Urothelium cell line (cell line): ENCODE measurements around the gene CEP63.

ENCODE experiments used
- DNase-seq: peaks from one replicate; pipeline ENCODE4 v3.0.0; 2011; ENCODE audit warnings: low spot score, mixed read lengths
- FAIRE-seq: peaks from 2 replicates; lab custom pipeline; 2011; peaks lifted over from hg19 to GRCh38; lab: Jason Lieb, UNC

CEP63 gene

DNA sequence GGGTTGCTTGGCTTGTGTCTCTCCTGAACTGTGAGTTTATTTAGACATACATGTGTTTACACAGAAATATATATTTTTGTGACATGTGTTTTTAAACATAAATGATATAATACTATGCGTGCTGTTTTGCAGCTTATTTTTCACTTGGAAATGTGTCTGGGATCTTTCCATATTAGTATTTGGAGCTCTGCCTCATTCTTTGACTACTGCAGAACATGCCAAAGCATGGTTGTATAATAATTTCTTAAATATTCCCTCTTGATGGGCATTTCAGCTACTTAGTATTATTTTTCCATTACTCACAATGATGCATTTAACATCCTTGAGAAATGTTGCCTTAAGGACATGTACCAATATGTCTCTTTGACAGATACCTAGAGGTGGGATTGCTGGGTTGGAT lies 19.5 kb upstream of the CEP63 start:
- FAIRE-seq (no peak), DNase-seq (no peak)

DNA sequence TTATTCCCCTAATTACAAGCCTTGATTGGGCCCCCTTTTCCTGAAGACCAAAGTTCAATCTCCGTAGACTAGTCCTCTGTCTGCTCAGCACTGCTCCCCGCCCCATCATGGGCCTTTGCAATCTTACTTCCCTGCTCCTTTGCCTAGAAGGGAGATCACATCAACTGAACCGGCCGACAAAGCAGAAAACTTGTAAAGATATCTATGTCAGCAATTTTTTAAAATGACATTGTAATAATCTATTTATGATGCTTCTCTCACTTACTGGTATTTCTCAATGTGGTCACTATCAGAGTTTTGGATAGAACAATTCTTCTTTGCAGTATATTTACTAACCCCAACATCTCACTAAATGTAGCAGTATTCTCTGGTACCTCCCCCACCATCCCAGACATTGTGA lies 17.3 kb upstream of the CEP63 start:
- DNase-seq (no peak), FAIRE-seq (no peak)

DNA sequence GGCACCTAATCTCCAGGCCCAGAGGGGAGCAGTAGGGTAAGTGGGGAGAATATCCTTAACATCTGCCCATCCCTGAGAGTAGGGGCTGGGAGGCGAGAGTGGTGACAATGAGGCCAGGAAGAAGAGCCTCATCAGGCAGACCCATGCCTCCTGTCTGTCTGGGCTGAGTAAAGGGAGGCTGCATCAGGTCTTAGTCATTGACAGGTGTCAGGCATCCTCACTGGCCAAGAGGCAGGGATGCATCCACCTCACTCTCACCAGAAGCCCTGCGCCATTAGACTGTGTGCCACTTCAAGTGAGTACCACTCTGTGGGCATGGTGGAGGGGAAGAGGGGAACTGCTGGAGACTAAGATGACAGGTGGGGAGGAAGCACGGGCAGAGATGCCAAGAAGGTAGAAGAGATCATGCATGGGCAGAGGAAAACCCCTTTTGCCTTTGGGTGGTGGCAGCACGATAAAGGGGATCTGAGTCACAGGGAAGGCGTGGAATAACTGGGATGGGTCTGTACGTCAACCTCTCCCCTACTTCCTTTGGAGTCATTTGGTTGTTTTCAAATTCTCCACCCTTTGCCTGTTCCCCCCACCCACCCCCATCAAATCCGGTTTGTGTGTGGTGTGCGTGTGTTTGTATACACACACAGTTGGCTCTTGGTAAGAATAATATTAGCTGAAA lies 14.2 kb upstream of the CEP63 start:
- FAIRE-seq (no peak), DNase-seq (no peak)

DNA sequence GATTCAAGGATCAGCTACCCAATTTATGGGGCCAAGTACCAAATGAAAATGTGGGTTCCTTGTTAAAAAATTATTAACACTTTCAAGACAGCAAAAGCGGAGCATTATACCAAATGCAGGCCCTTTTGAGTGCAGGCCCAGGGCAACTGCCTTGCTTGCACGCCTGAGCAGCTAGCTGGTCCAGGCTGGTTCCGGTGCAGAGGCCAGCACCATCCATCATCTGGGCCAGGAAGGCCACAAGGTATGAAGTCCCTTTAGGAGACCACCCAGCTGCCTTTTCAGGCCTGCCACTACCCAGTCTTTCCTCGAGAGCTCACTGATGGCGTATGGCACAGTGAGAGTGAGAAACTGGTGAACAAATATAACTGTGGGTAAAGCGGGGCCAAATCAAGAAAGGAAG lies 13.0 kb upstream of the CEP63 start:
- DNase-seq (no peak), FAIRE-seq (no peak)

DNA sequence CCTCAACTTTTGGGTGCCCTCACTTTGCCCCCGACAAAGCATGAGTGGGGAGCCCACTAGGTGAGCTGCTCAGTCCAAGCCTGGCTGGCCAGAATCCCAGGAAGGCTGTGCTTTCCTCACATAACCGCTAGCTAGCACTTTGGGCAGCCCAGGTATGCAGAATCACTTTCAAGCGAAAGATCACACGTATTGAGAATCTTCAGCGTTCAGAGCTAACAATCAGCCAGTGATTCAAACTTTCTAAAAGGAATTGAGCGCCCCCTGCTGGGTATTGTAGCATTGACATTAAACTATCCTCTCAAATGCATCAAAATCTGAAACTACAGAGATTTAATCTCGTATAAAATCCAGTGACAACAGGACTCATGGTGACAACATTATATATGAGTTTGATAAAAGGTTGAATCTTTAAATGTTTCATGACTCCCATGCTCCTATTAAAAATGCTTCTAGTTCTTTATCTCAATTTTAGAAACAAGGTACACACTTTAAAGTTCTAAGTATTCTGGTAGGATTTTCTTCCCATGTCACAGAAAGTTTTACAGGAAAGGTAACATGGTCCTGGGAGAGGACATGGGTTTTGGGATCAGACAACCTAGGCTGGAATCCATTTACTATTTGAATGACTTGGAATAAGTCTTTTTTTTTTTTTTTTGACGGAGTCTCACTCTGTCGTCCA lies 11.8 kb upstream of the CEP63 start:
- FAIRE-seq, result no peak

DNA sequence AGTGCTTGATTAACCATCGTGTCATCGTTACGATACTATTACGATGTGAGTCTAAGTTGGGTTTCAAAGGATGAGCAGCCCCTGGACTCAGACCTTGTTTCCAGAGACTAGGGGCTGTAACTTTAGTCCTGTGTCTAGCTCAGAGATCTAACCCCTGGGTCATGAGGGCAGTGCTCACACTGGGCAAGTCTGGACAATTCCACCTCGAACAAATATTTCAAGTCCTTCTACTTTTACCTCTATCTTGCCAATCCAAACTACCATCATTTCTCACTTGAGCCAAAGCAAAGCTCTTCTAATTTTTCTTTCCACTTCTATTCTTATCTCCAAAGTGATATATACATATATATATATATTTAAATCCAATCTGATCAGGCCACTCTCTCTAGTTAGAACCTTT lies 10.9 kb upstream of the CEP63 start:
- no peak for FAIRE-seq
- DNase-seq, result no peak

More for the DNA sequence above, 11.8 kb upstream of the CEP63 start:
- peak; percentile 35 for DNase-seq

DNA sequence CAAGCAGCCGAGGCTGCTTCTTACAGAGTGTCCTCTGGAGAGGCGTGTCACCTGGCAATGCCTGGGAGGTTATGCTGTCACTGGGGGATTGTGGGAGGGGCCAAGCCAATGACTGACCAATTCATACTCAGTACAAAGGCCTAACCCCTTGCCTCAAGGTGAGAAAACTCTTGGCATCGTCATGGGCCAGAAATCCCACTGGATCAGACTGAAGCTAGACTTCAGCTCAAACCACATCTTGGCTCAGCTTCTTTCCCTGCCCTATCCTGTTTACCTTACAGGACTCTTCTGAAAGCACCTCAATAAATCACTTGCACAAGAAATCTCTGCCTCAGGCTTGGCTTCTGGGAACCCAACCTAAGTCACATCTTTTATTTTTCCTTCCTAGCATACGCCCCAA lies 9.6 kb upstream of the CEP63 start:
- no peak for FAIRE-seq
- DNase-seq, result no peak

DNA sequence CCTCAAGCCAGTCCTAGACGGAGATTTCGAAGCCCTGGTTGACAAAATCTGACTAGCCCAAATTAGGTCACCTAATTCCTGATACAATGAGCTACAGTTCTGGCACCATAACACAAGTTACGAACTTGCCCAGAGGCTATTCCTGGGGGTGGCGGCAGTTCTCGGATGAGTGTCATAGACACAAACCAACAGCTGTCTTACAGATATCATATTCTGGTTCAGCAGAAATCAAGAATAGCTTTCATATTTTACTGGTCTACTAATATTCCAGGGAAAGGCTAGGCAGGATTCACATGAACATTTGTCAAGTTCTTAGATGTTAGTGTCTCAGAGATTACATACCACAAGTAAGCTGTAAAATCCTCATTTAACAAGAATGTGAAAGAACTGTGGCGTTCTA lies 8.9 kb upstream of the CEP63 start:
- DNase-seq, result no peak
- FAIRE-seq, result no peak

DNA sequence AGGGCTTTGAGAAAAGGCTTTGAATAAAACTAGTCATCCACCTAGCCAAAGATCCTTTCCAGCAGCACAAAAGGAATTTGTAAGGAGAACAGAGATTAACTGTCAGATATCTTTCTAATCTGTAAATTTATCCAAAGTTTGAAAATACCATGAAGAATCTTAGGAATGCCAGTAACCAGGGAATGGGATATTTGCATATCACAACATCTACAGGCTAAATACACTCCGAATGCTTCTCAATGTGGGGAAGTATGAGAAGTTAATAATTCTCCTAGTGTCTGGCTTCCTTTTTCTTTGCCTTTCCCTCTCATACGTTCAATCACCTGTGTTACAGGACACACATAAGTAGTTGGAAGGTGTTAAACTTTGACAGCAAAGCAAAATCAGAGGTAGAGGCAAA lies 7.9 kb upstream of the CEP63 start:
- DNase-seq (no peak), FAIRE-seq (no peak)

DNA sequence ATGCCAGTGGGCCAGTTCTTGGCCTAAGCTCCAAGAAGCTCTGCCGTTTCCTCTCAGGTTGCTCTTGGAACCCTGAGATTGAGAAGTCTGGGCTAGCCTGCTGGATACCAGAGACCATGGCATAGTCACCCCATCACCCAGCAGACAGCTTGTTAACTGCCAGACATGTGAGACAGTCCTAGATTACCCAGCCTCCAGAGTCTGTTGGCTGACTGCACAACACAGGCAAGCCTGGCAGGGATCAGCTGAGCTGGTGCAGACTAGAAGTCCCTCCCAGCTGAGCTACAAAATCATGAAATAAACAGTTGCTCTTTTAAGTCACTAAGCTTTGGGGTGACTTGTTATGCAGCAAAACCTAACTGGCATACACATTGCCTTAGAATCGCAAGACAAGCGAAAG lies 5.3 kb upstream of the CEP63 start:
- DNase-seq (no peak), FAIRE-seq (no peak)

DNA sequence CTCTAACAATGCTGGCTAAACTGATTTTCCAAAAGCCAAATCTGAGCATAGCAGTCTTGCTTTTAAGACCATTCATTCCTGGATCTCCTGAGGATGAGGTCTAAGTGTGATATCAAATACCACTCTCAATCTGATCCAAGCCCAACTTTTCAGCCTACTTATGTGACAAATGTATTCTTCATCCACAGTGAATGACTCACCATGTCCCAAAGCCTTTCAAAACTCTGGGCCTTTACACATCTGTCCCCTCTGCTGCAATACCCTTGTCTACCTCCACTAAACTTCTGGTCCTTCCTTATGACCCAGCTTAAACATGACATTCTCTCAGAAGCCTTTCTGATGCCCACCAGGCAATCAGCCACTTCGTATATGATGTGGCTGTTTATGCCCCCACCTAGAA lies 4.7 kb upstream of the CEP63 start:
- FAIRE-seq, result no peak
- no peak for DNase-seq

DNA sequence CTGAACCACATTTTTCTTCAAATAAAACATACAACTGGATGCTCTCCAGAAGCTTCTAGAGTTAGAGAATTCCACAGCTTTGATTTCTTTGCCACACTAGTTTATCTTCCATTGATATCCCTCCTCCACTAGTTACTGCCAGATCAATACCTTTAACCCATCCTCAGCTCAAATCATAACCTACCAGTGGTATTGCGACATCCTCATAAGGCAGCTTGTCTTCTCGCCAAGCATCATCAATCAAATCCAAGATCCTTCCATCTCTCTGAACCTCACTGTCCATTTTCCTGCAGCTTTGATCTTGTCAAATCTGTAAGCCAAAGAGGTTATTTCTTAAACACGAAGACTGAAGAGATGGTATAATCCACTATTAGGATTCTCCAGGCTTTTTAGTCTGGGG lies 3.2 kb upstream of the CEP63 start:
- no peak for DNase-seq
- FAIRE-seq, result no peak

DNA sequence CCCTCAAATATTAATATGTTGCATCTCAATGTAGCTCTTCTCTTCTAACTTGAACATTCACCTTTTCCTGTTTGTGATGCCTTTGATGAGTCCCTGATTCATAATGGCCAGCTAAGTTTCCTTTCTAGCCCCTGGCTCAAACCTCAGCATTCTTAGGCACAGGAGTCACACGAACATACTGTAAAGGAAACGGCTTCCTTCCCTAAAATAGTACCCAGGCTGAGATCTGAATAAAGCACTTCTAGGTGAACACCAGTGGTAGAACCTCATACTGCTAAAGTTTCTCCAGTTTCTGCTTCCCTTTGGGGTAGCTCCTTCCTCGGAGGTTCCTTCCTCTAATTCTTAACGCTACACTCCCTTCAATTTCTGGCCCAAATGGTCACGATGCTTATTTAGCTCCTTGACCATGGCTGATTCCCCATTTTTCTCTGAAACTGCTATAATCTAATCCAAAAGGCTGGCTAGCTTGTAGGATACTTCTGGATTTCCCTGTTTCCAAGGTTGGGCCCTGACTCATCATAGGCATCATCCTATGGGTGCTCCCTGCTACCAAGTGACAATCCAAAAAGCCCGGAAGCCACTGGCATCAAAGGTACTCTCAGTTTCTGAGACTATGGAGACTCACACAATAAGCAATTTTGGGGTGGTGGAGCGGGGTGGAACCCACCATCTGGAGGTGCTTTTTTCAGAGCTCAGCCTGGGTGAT lies 2.5 kb upstream of the CEP63 start:
- no peak for FAIRE-seq

DNA sequence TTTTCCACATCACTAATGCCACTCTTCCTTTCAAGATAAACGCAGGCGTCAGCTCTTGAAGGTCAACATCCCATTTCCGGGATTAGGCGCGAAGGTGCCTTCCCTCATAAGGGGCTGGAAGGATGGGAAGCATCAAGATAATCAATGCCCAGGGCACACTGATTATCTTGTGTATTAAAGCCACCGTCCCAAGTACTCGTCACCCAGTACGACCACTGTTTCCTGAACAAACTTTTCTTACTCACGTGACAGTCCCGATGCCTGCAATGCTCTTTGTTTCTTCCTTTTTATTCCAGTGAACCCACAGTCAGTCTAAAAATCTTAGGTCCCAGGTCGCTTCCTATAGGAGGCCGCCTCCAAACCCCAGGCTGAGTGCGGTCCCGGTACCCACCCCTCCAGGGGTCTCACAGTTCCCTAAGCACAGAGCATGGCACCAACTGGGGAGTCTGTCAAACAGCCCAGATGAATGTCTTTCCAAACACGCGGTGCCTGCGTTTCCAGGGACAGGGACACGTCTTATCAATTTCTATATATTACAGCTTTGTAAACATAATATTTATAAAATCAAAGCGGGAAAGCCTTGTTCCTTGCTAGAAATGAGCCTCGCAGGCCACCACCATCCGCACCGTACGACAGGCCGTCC lies 661 bp upstream of the CEP63 start:
- no peak for DNase-seq
- no peak for FAIRE-seq

More for the DNA sequence above, 2.5 kb upstream of the CEP63 start:
- DNase-seq, result no peak

DNA sequence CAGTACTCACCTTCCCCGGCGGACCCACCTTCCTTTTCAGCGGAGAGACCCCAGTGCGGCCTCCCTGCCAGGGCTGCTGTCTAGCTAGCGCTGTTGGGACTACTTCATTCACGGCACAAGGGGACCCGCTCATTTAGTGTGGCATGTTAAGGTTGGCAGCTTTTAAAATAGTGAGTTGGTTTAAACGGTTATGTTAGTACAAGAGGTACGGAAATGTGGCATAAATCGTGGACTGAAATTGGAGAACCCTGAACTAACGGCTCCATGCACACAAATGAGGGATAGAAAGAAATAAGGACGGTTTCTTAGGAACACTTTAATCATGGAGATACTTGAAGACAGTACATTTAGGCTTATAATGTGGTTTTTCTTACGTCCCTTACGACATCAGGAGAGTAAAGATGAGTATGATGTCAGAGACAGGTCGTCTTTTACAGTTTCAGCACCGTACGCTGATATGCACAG lies 752 bp downstream of the CEP63 start:
- no peak for DNase-seq
- no peak for FAIRE-seq

DNA sequence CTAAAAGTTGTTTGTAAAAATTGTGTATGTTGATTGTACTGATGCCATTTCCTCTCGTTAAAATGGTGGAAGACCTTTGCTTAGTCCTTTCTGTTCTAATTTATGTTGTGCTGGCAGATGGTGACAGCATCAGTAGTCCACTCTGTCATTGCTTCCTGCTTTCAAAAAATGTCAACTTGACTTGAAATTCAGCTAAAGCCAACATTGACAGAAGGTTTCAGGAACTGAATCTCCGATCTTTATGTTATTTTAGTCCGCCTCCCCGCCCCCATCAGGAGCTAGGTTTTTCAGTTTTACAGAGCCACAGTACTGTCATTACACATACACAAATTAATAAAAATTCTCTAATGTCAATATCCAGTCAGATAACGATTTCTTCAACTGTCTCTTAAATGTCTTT lies 1.5 kb downstream of the CEP63 start:
- DNase-seq, result no peak
- FAIRE-seq, result no peak

DNA sequence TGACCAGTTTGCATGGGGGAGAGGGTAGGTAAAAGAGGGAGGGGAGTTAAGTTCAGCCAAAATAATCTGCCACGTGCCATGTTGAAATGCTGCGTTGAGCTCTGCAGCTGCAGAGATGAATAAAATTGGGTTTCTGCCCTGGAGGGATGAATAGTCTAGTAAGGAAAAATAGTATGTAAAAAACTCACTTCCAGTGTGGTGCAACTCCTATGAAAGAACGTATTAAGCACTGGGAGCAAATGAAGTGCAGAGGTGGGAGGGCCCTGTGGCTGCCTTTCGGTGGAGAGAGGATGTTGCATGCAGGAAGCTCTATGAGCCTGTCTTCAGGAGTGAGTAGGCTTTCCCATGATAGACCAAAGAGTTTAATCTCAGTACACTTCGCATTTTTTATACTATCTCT lies 8.6 kb downstream of the CEP63 start:
- no peak for DNase-seq
- FAIRE-seq, result no peak

DNA sequence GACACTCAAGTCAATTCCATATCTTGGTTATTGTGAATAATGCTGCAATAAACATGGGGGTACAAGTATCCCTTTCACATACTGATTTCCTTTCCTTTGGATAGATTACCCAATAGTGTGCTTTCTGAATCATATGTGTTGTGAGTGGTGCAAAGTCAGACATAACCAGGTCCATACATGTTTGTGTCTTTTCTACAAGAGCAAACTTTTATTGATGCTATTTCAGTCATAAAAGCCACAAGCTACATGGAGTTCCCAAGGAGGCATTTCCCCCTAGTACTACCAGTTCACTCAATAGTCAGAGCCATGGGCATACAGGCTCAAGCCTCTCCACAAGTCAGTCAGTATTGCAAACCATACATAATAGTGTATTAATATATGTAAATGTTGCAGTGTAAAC lies 10.1 kb downstream of the CEP63 start:
- DNase-seq (no peak), FAIRE-seq (no peak)

DNA sequence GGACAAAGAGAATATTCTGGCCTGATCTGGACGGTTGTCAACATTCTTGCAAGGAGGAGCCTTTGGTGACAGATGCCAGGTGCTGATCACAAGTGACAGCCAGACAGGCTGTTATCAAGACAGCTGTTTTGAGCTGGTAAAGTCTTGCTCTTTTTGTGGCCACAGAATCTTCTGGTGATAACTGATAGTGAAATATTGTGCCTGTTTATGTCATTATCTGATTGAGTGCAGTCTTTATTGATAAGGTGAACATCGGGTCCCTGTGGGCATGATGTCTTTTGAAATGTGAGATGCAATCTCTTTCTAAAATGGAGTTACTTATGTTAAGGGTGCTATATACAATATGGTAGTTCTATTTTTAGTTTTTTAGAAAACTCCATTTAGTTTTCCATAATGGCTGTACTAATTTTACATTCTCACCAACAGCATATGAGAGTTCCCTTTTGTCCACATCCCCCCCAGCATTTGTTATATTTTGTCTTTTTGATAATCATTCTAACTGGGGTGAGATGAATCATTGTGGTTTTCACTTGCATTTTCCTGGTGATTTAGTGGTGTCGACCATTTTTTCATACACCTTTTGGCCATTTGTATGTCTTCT lies 10.7 kb downstream of the CEP63 start:
- DNase-seq (no peak), FAIRE-seq (no peak)

DNA sequence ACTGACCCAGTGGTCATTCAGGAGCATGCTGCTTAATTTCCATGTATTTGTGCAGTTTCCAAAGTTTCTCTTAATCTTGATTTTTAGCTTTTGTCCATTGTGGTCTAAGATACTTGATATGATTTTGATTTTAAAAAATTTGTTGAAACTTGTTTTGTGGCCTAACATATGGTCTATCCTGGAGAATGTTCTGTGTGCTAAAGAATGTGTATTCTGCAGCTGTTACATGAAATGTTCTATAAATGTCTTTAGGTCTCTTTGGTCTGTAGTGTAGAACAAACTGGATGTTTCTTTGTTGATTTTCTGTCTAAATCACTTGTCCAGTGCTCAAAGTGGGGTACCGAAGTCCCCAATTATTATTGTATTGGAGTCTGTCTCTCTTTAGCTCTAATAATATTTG lies 17.4 kb downstream of the CEP63 start:
- DNase-seq, result no peak

DNA sequence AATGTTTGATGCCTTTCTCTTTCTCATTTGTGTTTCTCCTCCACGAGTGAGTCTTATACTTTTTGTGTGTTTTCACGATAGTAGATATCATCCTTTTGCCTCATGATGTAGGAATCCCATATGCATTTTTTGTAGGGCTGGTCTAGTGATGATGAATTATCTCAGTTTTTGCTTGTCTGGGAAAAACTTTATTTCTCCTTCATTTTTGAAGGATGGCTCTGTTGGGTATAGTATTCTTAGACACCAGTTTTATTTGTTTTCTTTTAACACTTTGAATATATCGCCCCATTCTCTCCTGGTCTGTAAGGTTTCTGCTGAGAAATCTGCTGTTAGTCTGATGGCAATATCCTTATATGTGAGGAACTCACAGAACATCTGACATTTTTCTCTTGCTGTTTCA lies 18.3 kb downstream of the CEP63 start:
- DNase-seq, result no peak
- no peak for FAIRE-seq

More for the DNA sequence above, 17.4 kb downstream of the CEP63 start:
- no peak for FAIRE-seq
